H1 (cell line): ENCODE data around the gene ATG16L2. TPM values are rescaled to one million over a fixed set of nuclear protein-coding genes. Genes with fewer than 3 reads are reported as not detected.

Source experiments
- CTCF ChIA-PET: fragments of 300-600 bp; sonication (Branson Sonifier 250); formaldehyde crosslinking; loops from one replicate; lab custom pipeline; 2021; ENCODE audit not compliant: partially characterized antibody; lab: Charles Lee
- POLR2A ChIA-PET: fragments of 300-600 bp; sonication (Branson Sonifier 250); formaldehyde crosslinking; loops from one replicate; lab custom pipeline; 2021; ENCODE audit warnings: inconsistent platforms; ENCODE audit not compliant: partially characterized antibody; lab: Charles Lee
- DNase-seq, 2 experiments: peaks; one replicate each; pipeline versions ENCODE4 v3.0.0 to v3.0.0-alpha.2; 2010 to 2022; ENCODE audit warnings: low spot score in 2 of 2, low read depth in 1 of 2, mixed read lengths in 1 of 2
- FAIRE-seq: peaks from 2 replicates; lab custom pipeline; 2011; peaks lifted over from hg19 to GRCh38; lab: Jason Lieb, UNC
- H2AFZ ChIP-seq: 2 replicates; pipeline ENCODE4 v1.8.1; 2012; ENCODE audit warnings: low read length, inconsistent platforms
- H2AK5ac ChIP-seq: 2 replicates; pipeline ENCODE4 v1.6.1; 2013; ENCODE audit warnings: low read depth, low read length
- H2BK120ac ChIP-seq: replicated peaks from 2 replicates; pipeline ENCODE3; 2013; ENCODE audit warnings: low read depth, low read length, inconsistent platforms
- H2BK12ac ChIP-seq: 2 replicates; pipeline ENCODE4 v1.6.1; 2013; ENCODE audit warnings: low read depth, low read length
- H2BK15ac ChIP-seq: 2 replicates; pipeline ENCODE4 v1.6.1; 2013; ENCODE audit warnings: low read length
- H2BK20ac ChIP-seq: 2 replicates; pipeline ENCODE4 v1.6.1; 2013; ENCODE audit warnings: low read length
- H2BK5ac ChIP-seq: 2 replicates; pipeline ENCODE4 v1.6.1; 2013; ENCODE audit warnings: low read depth, low read length
- H3K14ac ChIP-seq: 2 replicates; pipeline ENCODE4 v1.6.1; 2013; ENCODE audit warnings: inconsistent platforms; ENCODE audit not compliant: insufficient read length
- H3K18ac ChIP-seq: 2 replicates; pipeline ENCODE4 v1.6.1; 2013; ENCODE audit warnings: low read length; ENCODE audit errors: extremely low read depth
- H3K23ac ChIP-seq: 2 replicates; pipeline ENCODE4 v1.6.1; 2013; ENCODE audit warnings: inconsistent platforms; ENCODE audit not compliant: insufficient read length
- H3K23me2 ChIP-seq: 2 replicates; pipeline ENCODE4 v1.6.1; 2013; ENCODE audit warnings: low read depth, low read length
- H3K27ac ChIP-seq: 2 replicates; pipeline ENCODE4 v1.6.1; 2011; ENCODE audit warnings: low read depth, low read length, inconsistent platforms
- H3K27me3 ChIP-seq, 4 experiments: replicated peaks in 1 of 4; 1 replicate in 1 of 4; 2 replicates in 3 of 4; pipeline versions ENCODE4 v1.6.1 to v1.8.1; 2011 to 2013; ENCODE audit warnings: low read length in 3 of 4, mild to moderate bottlenecking in 3 of 4, inconsistent platforms in 2 of 4, mixed read lengths in 2 of 4, moderate library complexity in 1 of 4; ENCODE audit not compliant: control insufficient read depth in 3 of 4, insufficient read depth in 3 of 4; ENCODE audit errors: extremely low read depth in 1 of 4
- H3K36me3 ChIP-seq, 4 experiments: 2 replicates each; pipeline versions ENCODE4 v1.6.1 to v1.8.1; 2011 to 2013; ENCODE audit warnings: mild to moderate bottlenecking in 4 of 4, low read length in 3 of 4, moderate library complexity in 2 of 4, control low read depth in 1 of 4, inconsistent platforms in 1 of 4; ENCODE audit not compliant: insufficient read depth in 4 of 4, control insufficient read depth in 2 of 4
- H3K4ac ChIP-seq: replicated peaks from 2 replicates; pipeline ENCODE3; 2013; ENCODE audit warnings: low read length, low read depth, mixed read lengths, inconsistent platforms; ENCODE audit not compliant: insufficient read length
- H3K4me1 ChIP-seq, 4 experiments: replicated peaks in 1 of 4; 1 replicate in 1 of 4; 2 replicates in 3 of 4; pipeline versions ENCODE4 v1.6.1 to v1.8.1; 2011 to 2013; ENCODE audit warnings: low read length in 3 of 4, inconsistent platforms in 2 of 4, mixed read lengths in 1 of 4; ENCODE audit not compliant: insufficient read depth in 4 of 4, control insufficient read depth in 3 of 4
- H3K4me2 ChIP-seq, 2 experiments: 2 replicates each; pipeline versions ENCODE4 v1.6.1 to v1.8.1; 2011 to 2013; ENCODE audit warnings: low read depth in 2 of 2, low read length in 2 of 2, control low read depth in 1 of 2, inconsistent platforms in 1 of 2, mild to moderate bottlenecking in 1 of 2; ENCODE audit not compliant: insufficient read depth in 1 of 2
- H3K4me3 ChIP-seq, 4 experiments: fragments of 200-600, 300-600 bp in 1 of 4; sonication (generic), shearing (Covaris generic), sonication (Bioruptor Twin) in 1 of 4; 2 replicates each; pipeline versions ENCODE4 v1.5.1 to v1.8.1; 2011 to 2016; ENCODE audit warnings: low read length in 4 of 4, low read depth in 3 of 4, control low read depth in 2 of 4, inconsistent platforms in 2 of 4, mild to moderate bottlenecking in 2 of 4, mixed read lengths in 1 of 4, moderate library complexity in 1 of 4; ENCODE audit not compliant: insufficient read depth in 2 of 4; ENCODE audit errors: extremely low read depth in 1 of 4
- H3K56ac ChIP-seq: replicated peaks from 2 replicates; pipeline ENCODE3; 2013; ENCODE audit warnings: low read depth, mild to moderate bottlenecking, mixed read lengths, low read length, inconsistent platforms; ENCODE audit not compliant: insufficient read length
- H3K79me1 ChIP-seq: 2 replicates; pipeline ENCODE4 v1.6.1; 2013; ENCODE audit warnings: low read depth, low read length, control low read depth
- H3K79me2 ChIP-seq, 2 experiments: 2 replicates each; pipeline versions ENCODE4 v1.6.1 to v1.8.1; 2012 to 2013; ENCODE audit warnings: low read length in 2 of 2, mild to moderate bottlenecking in 2 of 2, inconsistent platforms in 1 of 2; ENCODE audit not compliant: insufficient read depth in 2 of 2, control insufficient read depth in 1 of 2
- H3K9ac ChIP-seq, 4 experiments: replicated peaks in 1 of 4; 1 replicate in 1 of 4; 2 replicates in 3 of 4; pipeline versions ENCODE4 v1.6.1 to v1.8.1; 2011 to 2013; ENCODE audit warnings: low read depth in 3 of 4, low read length in 3 of 4, control low read depth in 2 of 4, mild to moderate bottlenecking in 2 of 4, moderate library complexity in 2 of 4, inconsistent platforms in 1 of 4; ENCODE audit errors: extremely low read depth in 1 of 4
- H3K9me3 ChIP-seq, 2 experiments: 2 replicates each; pipeline versions ENCODE4 v1.6.1 to v1.8.1; 2012 to 2013; ENCODE audit warnings: mild to moderate bottlenecking in 2 of 2, moderate library complexity in 2 of 2, control low read depth in 1 of 2, inconsistent platforms in 1 of 2, low read depth in 1 of 2, low read length in 1 of 2, mixed read lengths in 1 of 2; ENCODE audit not compliant: insufficient read depth in 2 of 2
- H4K20me1 ChIP-seq, 2 experiments: replicated peaks in 1 of 2; 2 replicates each; pipeline versions ENCODE3 to v1.8.1; 2011 to 2013; ENCODE audit warnings: inconsistent platforms in 2 of 2, low read length in 2 of 2, mild to moderate bottlenecking in 1 of 2; ENCODE audit not compliant: insufficient read depth in 2 of 2, control insufficient read depth in 1 of 2
- H4K5ac ChIP-seq: 2 replicates; pipeline ENCODE4 v1.6.1; 2013; ENCODE audit warnings: low read length, low read depth, mixed read lengths, inconsistent platforms; ENCODE audit not compliant: insufficient read length
- H4K8ac ChIP-seq: 2 replicates; pipeline ENCODE4 v1.8.0; 2013; ENCODE audit warnings: mild to moderate bottlenecking, moderate library complexity, low read length, inconsistent platforms; ENCODE audit not compliant: insufficient read depth; ENCODE audit errors: extremely low read depth
- H4K91ac ChIP-seq: replicated peaks from 2 replicates; pipeline ENCODE3; 2013; ENCODE audit warnings: low read length, mixed read lengths, inconsistent platforms; ENCODE audit not compliant: insufficient read length
- BACH1 ChIP-seq: IDR thresholded peaks from 2 replicates; pipeline ENCODE4 v1.6.1; 2012; ENCODE audit warnings: low read length, improper control_type of control experiment
- BRCA1 ChIP-seq: IDR thresholded peaks from 2 replicates; pipeline ENCODE4 v1.6.1; 2012; ENCODE audit warnings: low read depth, low read length, improper control_type of control experiment
- CBX5 ChIP-seq: fragments of 300-800, 300-1000 bp; sonication (generic); IDR thresholded peaks from 2 replicates; pipeline ENCODE4 v1.7.1; 2016; ENCODE audit warnings: antibody characterized with exemption, low read length, low read depth
- FOSL1 ChIP-seq: IDR thresholded peaks from 2 replicates; pipeline ENCODE4 v1.6.1; 2011; ENCODE audit warnings: mild to moderate bottlenecking, low read depth, low read length, moderate library complexity; ENCODE audit not compliant: insufficient read depth
- JUN ChIP-seq: IDR thresholded peaks from 2 replicates; pipeline ENCODE4 v1.6.1; 2011; ENCODE audit warnings: low read depth, mild to moderate bottlenecking, improper control_type of control experiment, low read length
- WGBS, 2 experiments: shearing (Covaris generic) in 1 of 2; methylation state at CpG; one replicate each; pipeline versions ENCODE4 v1.1.6 to v1.1.7; 2013 to 2015; ENCODE audit warnings: low lambda C conversion rate in 2 of 2, mixed read lengths in 2 of 2, inconsistent platforms in 1 of 2, low coverage in 1 of 2, missing lambda C conversion rate in 1 of 2; ENCODE audit not compliant: insufficient replicate concordance in 2 of 2, insufficient coverage in 1 of 2, insufficient read length in 1 of 2; ENCODE audit errors: extremely low coverage in 1 of 2, missing lambda C conversion rate in 1 of 2; 5-methylcytosine and 5-hydroxymethylcytosine counted together
- polyA plus RNA-seq, 7 experiments: library from polyadenylated mRNA; depleted of rRNA in 3 of 7; stranded (reverse) in 5 of 7; unstranded in 2 of 7; fragments of >200 nt in 5 of 7; fragments of 200-250 nt in 2 of 7; gene quantifications; 1 replicate in 5 of 7; 2 replicates in 1 of 7; 4 replicates in 1 of 7; pipeline versions ENCODE4 v1.2.1 to v1.2.3, GENCODE V29; 2011 to 2013; ENCODE audit warnings: missing spikeins in 2 of 7, mixed read lengths in 2 of 7
- total RNA-seq: library from RNA; stranded (reverse); fragmentation: NEBNext Ultra II Directional; extraction: Animal tissue kit (Norgen Biotek cat#: 25700); gene quantifications from 2 replicates; pipeline ENCODE4 v1.2.1, GENCODE V29; 2021
- TF ChIP-seq, protein P1 (sequence below), 3 experiments: IDR thresholded peaks; 1 replicate in 2 of 3; 2 replicates in 1 of 3; pipeline versions ENCODE4 v1.5.1 to v1.6.1; 2011; ENCODE audit warnings: low read length in 3 of 3, mild to moderate bottlenecking in 3 of 3, inconsistent platforms in 2 of 3, low read depth in 1 of 3, moderate library complexity in 1 of 3; ENCODE audit not compliant: insufficient read depth in 1 of 3; ENCODE audit errors: control extremely low read depth in 1 of 3

The ATG16L2 gene
- total and polyA plus RNA-seq, 2 of the 8 experiments (the other 6 are each of a cell fraction or from before 2014, with no cell fraction given) = 11.0 to 18.5 TPM

DNA sequence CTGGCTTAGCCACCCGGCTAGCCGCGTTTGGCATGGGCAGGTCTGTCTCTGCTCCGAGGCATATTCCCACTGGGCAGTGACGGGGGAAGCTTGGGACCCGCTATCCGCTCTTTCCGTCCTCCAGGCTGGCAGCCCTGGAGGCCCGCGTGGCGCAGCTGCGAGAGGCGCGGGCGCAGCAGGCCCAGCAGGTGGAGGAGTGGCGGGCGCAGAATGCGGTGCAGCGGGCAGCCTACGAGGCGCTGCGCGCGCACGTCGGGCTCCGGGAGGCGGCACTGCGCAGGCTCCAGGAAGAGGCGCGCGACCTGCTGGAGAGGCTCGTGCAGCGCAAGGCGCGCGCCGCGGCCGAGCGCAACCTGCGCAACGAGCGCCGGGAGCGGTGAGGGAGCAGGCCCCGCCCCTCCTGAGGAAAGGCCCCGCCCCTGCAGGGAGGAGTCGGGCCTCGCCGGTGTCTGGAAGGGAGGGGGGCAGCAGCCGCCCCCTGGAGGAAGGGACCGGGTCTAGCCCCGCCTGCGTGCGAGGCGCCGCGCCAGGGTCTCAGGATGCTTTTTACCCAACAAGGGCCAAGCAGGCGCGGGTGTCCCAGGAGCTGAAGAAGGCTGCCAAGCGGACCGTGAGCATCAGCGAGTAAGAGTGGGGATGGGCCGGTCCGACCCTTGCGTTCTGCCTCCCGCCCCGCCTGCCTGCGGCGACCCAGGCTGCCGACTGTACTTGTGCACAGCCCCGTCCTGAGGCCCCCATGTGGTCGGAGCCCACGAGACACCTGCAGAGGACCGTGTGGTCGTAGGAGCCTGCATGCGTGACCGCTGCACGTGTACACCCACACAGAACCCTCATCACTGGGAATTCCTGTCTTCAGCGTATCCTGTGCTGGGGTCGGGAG, 7.9 kb downstream of the ATG16L2 start:
- peak overlapping the region; percentile 98 for H3K18ac ChIP-seq
- peaks cover 0 to 18% (median 13%) of the 10 kb centered on the region in 4 experiments; a peak in 6 of 7 replicates for H3K27me3 ChIP-seq
- H3K79me1 ChIP-seq = no peaks in the 10 kb centered on the region
- no peaks in the 10 kb centered on the region for H3K9me3 ChIP-seq
- 10% methylated on average over 35 of the region's 82 CpGs; no CpG with 5 or more reads in 1 of the 2 experiments for whole genome bisulfite sequencing, 2 experiments
- FAIRE-seq (no peak), DNase-seq (peak; percentile 84 to 99)
- H3K27ac ChIP-seq = no peak overlapping the region
- 0 out of 2 replicates have a peak overlapping the region, but pooled peaks have one; percentile 24 for H2AK5ac ChIP-seq
- no peak overlapping the region for H2BK120ac ChIP-seq
- peak overlapping the region; percentile 38; the same call in 1 of the 2 replicates for H4K8ac ChIP-seq
- H3K4ac ChIP-seq = no peak overlapping the region
- H3K56ac ChIP-seq = peak overlapping the region; percentile 21
- no peak overlapping the region for H2BK20ac ChIP-seq
- no peaks in the 10 kb centered on the region for H3K79me2 ChIP-seq
- H3K4me3 ChIP-seq = peak overlapping the region; percentile 50 to 73 (median 60)
- H4K5ac ChIP-seq = peak overlapping the region; percentile 46
- peak overlapping the region; percentile 97 for H2AFZ ChIP-seq
- H3K4me2 ChIP-seq = peak overlapping the region; percentile 76 to 99
- H3K4me1 ChIP-seq = peaks cover 0 to 16% (median 11%) of the 10 kb centered on the region in 4 experiments; a peak in 5 of 7 replicates
- H3K36me3 ChIP-seq = no peaks in the 10 kb centered on the region
- H3K23me2 ChIP-seq = peaks cover 13% of the 10 kb centered on the region
- H4K20me1 ChIP-seq = peaks cover 0 to 2% of the 10 kb centered on the region in 2 experiments
- H3K23ac ChIP-seq = no peak overlapping the region
- POLR2A ChIA-PET = interaction anchor here (0.9 to 4.3 kb wide), 7 partner anchors 7 to 51 kb away, joined by 3 to 13 read pairs (median 3); partner anchors contain the start of gene STARD10
- peak overlapping the region in 3 of 4 experiments; percentile 36 to 54 (median 41); a peak in 4 of 7 replicates for H3K9ac ChIP-seq
- H2BK5ac ChIP-seq = peak overlapping the region; percentile 35; the same call in 1 of the 2 replicates
- CTCF ChIA-PET = interaction anchor here (0.8 to 3.1 kb wide), 13 partner anchors 9 to 364 kb away, joined by 3 to 17 read pairs (median 4); partner anchors contain the start of gene STARD10
- no peak overlapping the region for H3K14ac ChIP-seq
- peak overlapping the region; percentile 80; the same call in 1 of the 2 replicates for H2BK12ac ChIP-seq
- H2BK15ac ChIP-seq = peak overlapping the region; percentile 92; the same call in 1 of the 2 replicates
- H4K91ac ChIP-seq = no peak overlapping the region
- peak; percentile 92; the same call in 1 of the 2 replicates for TF ChIP-seq FOSL1
- TF ChIP-seq JUN = no peak
- no peak for TF ChIP-seq BRCA1
- no peak for TF ChIP-seq BACH1
- no peak for TF ChIP-seq CBX5
- TF ChIP-seq, protein P1, sequence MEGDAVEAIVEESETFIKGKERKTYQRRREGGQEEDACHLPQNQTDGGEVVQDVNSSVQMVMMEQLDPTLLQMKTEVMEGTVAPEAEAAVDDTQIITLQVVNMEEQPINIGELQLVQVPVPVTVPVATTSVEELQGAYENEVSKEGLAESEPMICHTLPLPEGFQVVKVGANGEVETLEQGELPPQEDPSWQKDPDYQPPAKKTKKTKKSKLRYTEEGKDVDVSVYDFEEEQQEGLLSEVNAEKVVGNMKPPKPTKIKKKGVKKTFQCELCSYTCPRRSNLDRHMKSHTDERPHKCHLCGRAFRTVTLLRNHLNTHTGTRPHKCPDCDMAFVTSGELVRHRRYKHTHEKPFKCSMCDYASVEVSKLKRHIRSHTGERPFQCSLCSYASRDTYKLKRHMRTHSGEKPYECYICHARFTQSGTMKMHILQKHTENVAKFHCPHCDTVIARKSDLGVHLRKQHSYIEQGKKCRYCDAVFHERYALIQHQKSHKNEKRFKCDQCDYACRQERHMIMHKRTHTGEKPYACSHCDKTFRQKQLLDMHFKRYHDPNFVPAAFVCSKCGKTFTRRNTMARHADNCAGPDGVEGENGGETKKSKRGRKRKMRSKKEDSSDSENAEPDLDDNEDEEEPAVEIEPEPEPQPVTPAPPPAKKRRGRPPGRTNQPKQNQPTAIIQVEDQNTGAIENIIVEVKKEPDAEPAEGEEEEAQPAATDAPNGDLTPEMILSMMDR (IDR thresholded peaks at IDR 0.05; ENCODE audit: control extremely low read depth in 1 of 3, insufficient read depth in 1 of 3, low read depth in 1 of 3, low read length in 3 of 3) = peak in 1 of 3 experiments; percentile 1; a peak in 1 of 4 replicates
